Panc1 (cell line): ENCODE measurements around the gene SIK2. TPM values are rescaled to one million over a fixed set of nuclear protein-coding genes. Genes with fewer than 3 reads are reported as not detected.

Experiments used
- ATAC-seq: fragments of 200-7000 bp; cut with Tn5 transposase; 2 replicates; pipeline ENCODE4 v1.9.1; 2020; ENCODE audit warnings: mild to moderate bottlenecking, moderate library complexity
- BruUV-seq: library from RNA; stranded (reverse); fragments of 400-500 nt; replicated peaks from 2 replicates; lab custom pipeline; 2021; lab: Mats Ljungman, UMichigan
- CTCF ChIA-PET: fragments of 300-600 bp; sonication (Branson Sonifier 250); formaldehyde crosslinking; loops from one replicate; lab custom pipeline; 2022; ENCODE audit warnings: antibody characterized with exemption; lab: Charles Lee
- POLR2A ChIA-PET: fragments of 300-600 bp; sonication (Branson Sonifier 250); formaldehyde crosslinking; loops from one replicate; lab custom pipeline; 2022; ENCODE audit warnings: antibody characterized with exemption; lab: Charles Lee
- DNase-seq: peaks from one replicate; pipeline ENCODE4 v3.0.0-alpha.2; 2010; ENCODE audit warnings: low read depth, low spot score
- H3K27ac ChIP-seq: 2 replicates; pipeline ENCODE4 v1.5.1; 2011; ENCODE audit warnings: mild to moderate bottlenecking, low read length, inconsistent platforms
- H3K27me3 ChIP-seq: fragments of 200-500 bp; sonication (Bioruptor generic); 2 replicates; pipeline ENCODE4 v1.6.0; 2014; ENCODE audit warnings: low read length, inconsistent platforms; ENCODE audit not compliant: control insufficient read depth, insufficient read depth
- H3K36me3 ChIP-seq: fragments of 200-500 bp; sonication (Bioruptor generic); 2 replicates; pipeline ENCODE4 v1.5.1; 2014; ENCODE audit warnings: inconsistent platforms, mild to moderate bottlenecking, low read length, moderate library complexity; ENCODE audit not compliant: control insufficient read depth, insufficient read depth
- H3K4me1 ChIP-seq: 2 replicates; pipeline ENCODE4 v1.5.1; 2011; ENCODE audit warnings: inconsistent platforms, mild to moderate bottlenecking, low read length, moderate library complexity; ENCODE audit not compliant: control insufficient read depth, insufficient read depth
- H3K4me3 ChIP-seq, 2 experiments: 2 replicates each; pipeline ENCODE4 v1.5.1; 2011 to 2012; ENCODE audit warnings: low read depth in 2 of 2, low read length in 2 of 2, mild to moderate bottlenecking in 2 of 2, inconsistent platforms in 1 of 2, moderate library complexity in 1 of 2
- H3K9me3 ChIP-seq: fragments of 200-500 bp; sonication (Bioruptor generic); 2 replicates; pipeline ENCODE4 v1.5.1; 2014; ENCODE audit warnings: low read depth, mild to moderate bottlenecking, inconsistent platforms, low read length, moderate library complexity; ENCODE audit not compliant: control insufficient read depth, insufficient read depth
- CTCF ChIP-seq: fragments of 450-650 bp; IDR thresholded peaks from 2 replicates; pipeline ENCODE4 v1.5.1; 2017; ENCODE audit warnings: mild to moderate bottlenecking
- POLR2AphosphoS5 ChIP-seq: IDR thresholded peaks from 2 replicates; pipeline ENCODE4 v1.6.1; 2012; ENCODE audit warnings: mild to moderate bottlenecking, low read depth, low read length, moderate library complexity
- REST ChIP-seq, 2 experiments: IDR thresholded peaks; 2 replicates each; pipeline ENCODE4 v1.6.1; 2011 to 2012; ENCODE audit warnings: low read depth in 2 of 2, control low read depth in 1 of 2, low read length in 1 of 2, mild to moderate bottlenecking in 1 of 2, moderate library complexity in 1 of 2; ENCODE audit not compliant: insufficient read depth in 1 of 2
- SIN3A ChIP-seq: IDR thresholded peaks from 2 replicates; pipeline ENCODE4 v1.6.1; 2012; ENCODE audit warnings: low read depth, mild to moderate bottlenecking, low read length, moderate library complexity, borderline replicate concordance; ENCODE audit not compliant: insufficient read depth
- TCF7L2 ChIP-seq: IDR thresholded peaks from 2 replicates; pipeline ENCODE4 v1.6.1; 2011; ENCODE audit warnings: mild to moderate bottlenecking, low read depth, low read length, inconsistent platforms
- in situ Hi-C: cut with HindIII; loops from 2 replicates; pipeline ENCODE4 v1.10.0; 2016; ENCODE audit warnings: low sequenced_read_pairs, low pct_unique_long_range_greater_than_20kb
- intact Hi-C: fragments of 100-400 bp; cut with micrococcal nuclease; formaldehyde crosslinking; loops from one replicate; pipeline ENCODE4 v1.10.0; 2022; ENCODE audit not compliant: unreplicated experiment
- total RNA-seq: library from RNA; stranded (reverse); gene quantifications from one replicate; pipeline ENCODE4 v1.2.1, GENCODE V29; 2021; ENCODE audit not compliant: unreplicated experiment

Gene SIK2
- total RNA-seq, 1 experiment from 2014 or later = 17.0 TPM

- H3K36me3 ChIP-seq = no peaks in the 10 kb centered on the region
- in situ Hi-C loops = no loop called here
- BruUV-seq = no TSS peak
- H3K4me3 ChIP-seq = no peak overlapping the region
- ChIA-PET POLR2A (no interaction called here), CTCF (no interaction called here)
- intact Hi-C loops = no loop called here
- H3K9me3 ChIP-seq = peaks cover 6% of the 10 kb centered on the region; the same call in 1 of the 2 replicates
- no peaks in the 10 kb centered on the region; the same call in 1 of the 2 replicates for H3K4me1 ChIP-seq
- ATAC-seq = no peak
- H3K27me3 ChIP-seq = no peaks in the 10 kb centered on the region
- DNase-seq = no peak
- no peak overlapping the region for H3K27ac ChIP-seq
- TF ChIP-seq TCF7L2 = no peak
- TF ChIP-seq SIN3A = no peak
- TF ChIP-seq REST (IDR thresholded peaks at IDR 0.05; ENCODE audit: insufficient read depth in 1 of 2, low read depth in 2 of 2, low read length in 1 of 2) = no peak
- no peak for TF ChIP-seq POLR2AphosphoS5
- no peak for TF ChIP-seq CTCF
Measured at GRCh38 chr11:111559800-111560464, 42.3 kb upstream of the SIK2 start.

GRCh38 chr11:111560800-111561199 is 41.4 kb upstream of the SIK2 start:
- in situ Hi-C loops (no loop called here), intact Hi-C loops (no loop called here)
- H3K4me1 ChIP-seq = no peaks in the 10 kb centered on the region; the same call in 1 of the 2 replicates
- no peak for TF ChIP-seq CTCF
- TF ChIP-seq REST (IDR thresholded peaks at IDR 0.05; ENCODE audit: insufficient read depth in 1 of 2, low read depth in 2 of 2, low read length in 1 of 2) = no peak
- TF ChIP-seq SIN3A = no peak
- TF ChIP-seq POLR2AphosphoS5 = no peak
- TF ChIP-seq TCF7L2 = no peak
- no peaks in the 10 kb centered on the region for H3K36me3 ChIP-seq
- ChIA-PET CTCF (no interaction called here), POLR2A (no interaction called here)
- DNase-seq = no peak
- no TSS peak for BruUV-seq
- no peaks in the 10 kb centered on the region for H3K27me3 ChIP-seq
- ATAC-seq = no peak
- H3K27ac ChIP-seq = no peak overlapping the region
- no peak overlapping the region for H3K4me3 ChIP-seq
- peaks cover 4% of the 10 kb centered on the region; the same call in 1 of the 2 replicates for H3K9me3 ChIP-seq
